GM12878 (cell line): ENCODE measurements around the gene ACTR10. TPM values are rescaled to one million over a fixed set of nuclear protein-coding genes. Genes with fewer than 3 reads are reported as not detected.

Experiments used
- ATAC-seq: fragments of 200-7000 bp; cut with Tn5 transposase; 3 replicates; pipeline ENCODE4 v1.9.1; 2020; ENCODE audit warnings: mild to moderate bottlenecking, moderate library complexity
- BruUV-seq: library from RNA; stranded (reverse); fragments of 400-500 nt; replicated peaks from 2 replicates; lab custom pipeline; 2021; lab: Mats Ljungman, UMichigan
- CTCF ChIA-PET: fragments of 300-600 bp; sonication (Branson Sonifier 250); formaldehyde crosslinking; extraction: SDS; loops from one replicate; lab custom pipeline; 2021; ENCODE audit warnings: inconsistent platforms; lab: Yijun Ruan, JAX
- POLR2A ChIA-PET: fragments of 350-600 bp; formaldehyde crosslinking; extraction: SDS; loops from one replicate; lab custom pipeline; 2021; ENCODE audit warnings: inconsistent platforms; lab: Charles Lee
- RAD21 ChIA-PET: fragments of 300-600 bp; sonication (Branson Sonifier 250); formaldehyde crosslinking; loops from one replicate; lab custom pipeline; 2023; ENCODE audit warnings: antibody characterized with exemption; ENCODE audit not compliant: unreplicated experiment; lab: Charles Lee
- SMC1A ChIA-PET: fragments of 300-600 bp; sonication (Branson Sonifier 250); formaldehyde crosslinking; loops from one replicate; lab custom pipeline; 2023; ENCODE audit not compliant: unreplicated experiment, uncharacterized antibody; lab: Charles Lee
- DNase-seq: peaks from one replicate; pipeline ENCODE4 v3.0.0-alpha.2; 2011; ENCODE audit warnings: low read depth, low spot score
- FAIRE-seq: peaks from 3 replicates; lab custom pipeline; 2011; peaks lifted over from hg19 to GRCh38; lab: Jason Lieb, UNC
- H2AFZ ChIP-seq: 2 replicates; pipeline ENCODE4 v1.6.0; 2011; ENCODE audit warnings: low read depth, low read length, control low read depth; ENCODE audit not compliant: control insufficient read depth
- H3K27ac ChIP-seq: 2 replicates; pipeline ENCODE4 v1.5.1; 2011; ENCODE audit warnings: control low read depth; ENCODE audit not compliant: control insufficient read depth, insufficient read depth
- H3K27me3 ChIP-seq, 2 experiments: replicated peaks in 1 of 2; 2 replicates each; pipeline versions ENCODE4 v1.6.0 to v1.6.1; 2011; ENCODE audit warnings: low read length in 1 of 2; ENCODE audit not compliant: control insufficient read depth in 2 of 2, insufficient read depth in 2 of 2
- H3K36me3 ChIP-seq, 2 experiments: 2 replicates each; pipeline ENCODE4 v1.5.1; 2011; ENCODE audit warnings: low read length in 1 of 2; ENCODE audit not compliant: control insufficient read depth in 2 of 2, insufficient read depth in 2 of 2
- H3K4me1 ChIP-seq: 2 replicates; pipeline ENCODE4 v1.6.1; 2011; ENCODE audit warnings: mild to moderate bottlenecking, low read length, moderate library complexity, mixed read lengths; ENCODE audit not compliant: control insufficient read depth, insufficient read depth
- H3K4me2 ChIP-seq: 2 replicates; pipeline ENCODE4 v1.6.0; 2011; ENCODE audit warnings: control low read depth; ENCODE audit not compliant: control insufficient read depth, insufficient read depth
- H3K4me3 ChIP-seq: fragments of 200-600 bp; sonication (generic); 2 replicates; pipeline ENCODE4 v1.5.1; 2016
- H3K79me2 ChIP-seq: 2 replicates; pipeline ENCODE4 v1.6.0; 2011; ENCODE audit warnings: low read length; ENCODE audit not compliant: control insufficient read depth, insufficient read depth
- H3K9ac ChIP-seq: 2 replicates; pipeline ENCODE4 v1.8.0; 2011; ENCODE audit warnings: low read length, control low read depth, mixed read lengths; ENCODE audit not compliant: control insufficient read depth, insufficient read depth
- H3K9me3 ChIP-seq: replicated peaks from 3 replicates; pipeline ENCODE4 v1.5.1; 2011; ENCODE audit warnings: mild to moderate bottlenecking, low read length; ENCODE audit not compliant: control insufficient read depth, insufficient read depth
- H4K20me1 ChIP-seq: 2 replicates; pipeline ENCODE4 v1.6.0; 2011; ENCODE audit not compliant: control insufficient read depth, insufficient read depth
- CBX5 ChIP-seq: sonication (generic); IDR thresholded peaks from 2 replicates; pipeline ENCODE4 v1.6.1; 2016; ENCODE audit warnings: low read depth, moderate library complexity, mild to moderate bottlenecking, inconsistent platforms
- ESRRA ChIP-seq: IDR thresholded peaks from 2 replicates; pipeline ENCODE4 v1.6.1; 2012; ENCODE audit warnings: mild to moderate bottlenecking, low read length, improper control_type of control experiment
- IRF4 ChIP-seq: IDR thresholded peaks from 2 replicates; pipeline ENCODE4 v1.6.1; 2011; ENCODE audit warnings: low read depth, low read length
- JUND ChIP-seq: IDR thresholded peaks from 2 replicates; pipeline ENCODE4 v1.6.1; 2012; ENCODE audit warnings: low read depth, mild to moderate bottlenecking, low read length, improper control_type of control experiment, moderate library complexity
- MTA3 ChIP-seq: IDR thresholded peaks from 2 replicates; pipeline ENCODE4 v1.6.1; 2012; ENCODE audit warnings: low read length, inconsistent platforms, borderline replicate concordance
- NR2C1 ChIP-seq: fragments of 450-650 bp; IDR thresholded peaks from 2 replicates; pipeline ENCODE4 v1.6.1; 2017; ENCODE audit warnings: antibody characterized with exemption, mild to moderate bottlenecking, moderate library complexity
- NR2F1 ChIP-seq: fragments of 450-650 bp; conservative IDR thresholded peaks from 2 replicates; pipeline ENCODE4 v1.6.1; 2017; ENCODE audit warnings: mild to moderate bottlenecking
- NRF1 ChIP-seq: conservative IDR thresholded peaks from 2 replicates; pipeline ENCODE4 v1.6.1; 2011; ENCODE audit warnings: mild to moderate bottlenecking, low read depth, low read length, improper control_type of control experiment
- POLR2AphosphoS5 ChIP-seq: IDR thresholded peaks from 2 replicates; pipeline ENCODE4 v1.6.1; 2011; ENCODE audit warnings: mild to moderate bottlenecking, low read length, inconsistent platforms
- RBBP5 ChIP-seq: fragments of 200-600 bp; sonication (generic); conservative IDR thresholded peaks from 2 replicates; pipeline ENCODE4 v1.6.1; 2016
- STAT3 ChIP-seq: IDR thresholded peaks from 2 replicates; pipeline ENCODE4 v1.6.1; 2011; ENCODE audit warnings: low read depth, low read length, improper control_type of control experiment
- USF2 ChIP-seq: IDR thresholded peaks from 2 replicates; pipeline ENCODE4 v1.6.1; 2011; ENCODE audit warnings: low read depth, low read length, improper control_type of control experiment, borderline replicate concordance
- WGBS: methylation state at CpG from one replicate; pipeline ENCODE4 v1.1.6; 2016; ENCODE audit warnings: low lambda C conversion rate; ENCODE audit not compliant: insufficient replicate concordance, insufficient coverage; ENCODE audit errors: missing lambda C conversion rate; 5-methylcytosine and 5-hydroxymethylcytosine counted together
- in situ Hi-C: fragments of 300-500 bp; cut with MboI; formaldehyde crosslinking; loops from 9 replicates; pipeline ENCODE4 v1.14.3; 2018; ENCODE audit warnings: mixed read lengths
- intact Hi-C: fragments of 100-400 bp; cut with micrococcal nuclease; formaldehyde crosslinking; loops from one replicate; pipeline ENCODE4 v1.14.2; 2022; ENCODE audit not compliant: unreplicated experiment
- polyA plus RNA-seq, 11 experiments: library from polyadenylated mRNA; depleted of rRNA in 4 of 11; unstranded in 6 of 11; stranded (reverse) in 5 of 11; fragments of >200 nt; fragmentation: Nextera tagmentation in 4 of 11; fragmentation: Illumina TruSeq in 1 of 11; extraction: Ambion mirVana in 4 of 11; extraction: Trizol in 1 of 11; gene quantifications; 1 replicate in 1 of 11; 2 replicates in 10 of 11; pipeline versions ENCODE4 v1.2.1 to v1.2.3, GENCODE V29; 2011 to 2016; ENCODE audit warnings: inconsistent platforms in 2 of 11, missing spikeins in 2 of 11, low read depth in 1 of 11
- total RNA-seq, 4 experiments: library from RNA; depleted of rRNA in 3 of 4; stranded (reverse); fragments of >200 nt in 3 of 4; fragmentation: Illumina TruSeq in 1 of 4; extraction: Trizol in 1 of 4; gene quantifications; 2 replicates each; pipeline versions ENCODE4 v1.2.1 to v1.2.3, GENCODE V29; 2013 to 2021
- TF ChIP-seq, protein P1 (sequence below), 3 experiments: IDR thresholded peaks in 2 of 3; conservative IDR thresholded peaks in 1 of 3; 2 replicates each; pipeline ENCODE4 v1.5.1; 2011; ENCODE audit warnings: low read depth in 3 of 3, low read length in 3 of 3, mild to moderate bottlenecking in 3 of 3, control low read depth in 2 of 3, moderate library complexity in 2 of 3, inconsistent platforms in 1 of 3, mixed read lengths in 1 of 3; ENCODE audit not compliant: control insufficient read depth in 2 of 3, insufficient read depth in 1 of 3; ENCODE audit errors: extremely low read depth in 1 of 3
- TF ChIP-seq, protein P2 (sequence below): IDR thresholded peaks from 2 replicates; pipeline ENCODE4 v1.6.1; 2012; ENCODE audit warnings: improper control_type of control experiment, low read depth, low read length; ENCODE audit not compliant: insufficient replicate concordance

Gene ACTR10
- total and polyA plus RNA-seq, 10 of the 15 experiments (the other 5 are each of a cell fraction or from before 2014, with no cell fraction given), result 26.0 to 74.3 (median 38.9) TPM

- intact Hi-C loops (no loop called here), in situ Hi-C loops (no loop called here)
- Histone ChIP-seq H3K4me2 (no peak overlapping the region), H4K20me1 (no peaks in the 10 kb centered on the region; the same call in 1 of the 2 replicates), H3K4me3 (no peak overlapping the region), H3K4me1 (peaks cover 4% of the 10 kb centered on the region), H3K9ac (no peak overlapping the region), H3K36me3 (peaks cover 0 to 16% of the 10 kb centered on the region in 2 experiments), H3K27me3 (no peaks in the 10 kb centered on the region), H2AFZ (no peak overlapping the region), H3K79me2 (peaks cover 44% of the 10 kb centered on the region), H3K9me3 (no peaks in the 10 kb centered on the region), H3K27ac (no peak overlapping the region)
- no TSS peak for BruUV-seq
- POLR2A ChIA-PET, result no interaction called here
- RAD21 ChIA-PET, result no interaction called here
- no peak for DNase-seq
- TF ChIP-seq, protein P1, sequence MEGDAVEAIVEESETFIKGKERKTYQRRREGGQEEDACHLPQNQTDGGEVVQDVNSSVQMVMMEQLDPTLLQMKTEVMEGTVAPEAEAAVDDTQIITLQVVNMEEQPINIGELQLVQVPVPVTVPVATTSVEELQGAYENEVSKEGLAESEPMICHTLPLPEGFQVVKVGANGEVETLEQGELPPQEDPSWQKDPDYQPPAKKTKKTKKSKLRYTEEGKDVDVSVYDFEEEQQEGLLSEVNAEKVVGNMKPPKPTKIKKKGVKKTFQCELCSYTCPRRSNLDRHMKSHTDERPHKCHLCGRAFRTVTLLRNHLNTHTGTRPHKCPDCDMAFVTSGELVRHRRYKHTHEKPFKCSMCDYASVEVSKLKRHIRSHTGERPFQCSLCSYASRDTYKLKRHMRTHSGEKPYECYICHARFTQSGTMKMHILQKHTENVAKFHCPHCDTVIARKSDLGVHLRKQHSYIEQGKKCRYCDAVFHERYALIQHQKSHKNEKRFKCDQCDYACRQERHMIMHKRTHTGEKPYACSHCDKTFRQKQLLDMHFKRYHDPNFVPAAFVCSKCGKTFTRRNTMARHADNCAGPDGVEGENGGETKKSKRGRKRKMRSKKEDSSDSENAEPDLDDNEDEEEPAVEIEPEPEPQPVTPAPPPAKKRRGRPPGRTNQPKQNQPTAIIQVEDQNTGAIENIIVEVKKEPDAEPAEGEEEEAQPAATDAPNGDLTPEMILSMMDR (IDR thresholded peaks at IDR 0.05 in 2 of 3, conservative IDR thresholded peaks at IDR 0.05 in 1 of 3; ENCODE audit: control insufficient read depth in 2 of 3, extremely low read depth in 1 of 3, insufficient read depth in 1 of 3, low read depth in 3 of 3, low read length in 3 of 3), result no peak
- TF ChIP-seq, protein P2, sequence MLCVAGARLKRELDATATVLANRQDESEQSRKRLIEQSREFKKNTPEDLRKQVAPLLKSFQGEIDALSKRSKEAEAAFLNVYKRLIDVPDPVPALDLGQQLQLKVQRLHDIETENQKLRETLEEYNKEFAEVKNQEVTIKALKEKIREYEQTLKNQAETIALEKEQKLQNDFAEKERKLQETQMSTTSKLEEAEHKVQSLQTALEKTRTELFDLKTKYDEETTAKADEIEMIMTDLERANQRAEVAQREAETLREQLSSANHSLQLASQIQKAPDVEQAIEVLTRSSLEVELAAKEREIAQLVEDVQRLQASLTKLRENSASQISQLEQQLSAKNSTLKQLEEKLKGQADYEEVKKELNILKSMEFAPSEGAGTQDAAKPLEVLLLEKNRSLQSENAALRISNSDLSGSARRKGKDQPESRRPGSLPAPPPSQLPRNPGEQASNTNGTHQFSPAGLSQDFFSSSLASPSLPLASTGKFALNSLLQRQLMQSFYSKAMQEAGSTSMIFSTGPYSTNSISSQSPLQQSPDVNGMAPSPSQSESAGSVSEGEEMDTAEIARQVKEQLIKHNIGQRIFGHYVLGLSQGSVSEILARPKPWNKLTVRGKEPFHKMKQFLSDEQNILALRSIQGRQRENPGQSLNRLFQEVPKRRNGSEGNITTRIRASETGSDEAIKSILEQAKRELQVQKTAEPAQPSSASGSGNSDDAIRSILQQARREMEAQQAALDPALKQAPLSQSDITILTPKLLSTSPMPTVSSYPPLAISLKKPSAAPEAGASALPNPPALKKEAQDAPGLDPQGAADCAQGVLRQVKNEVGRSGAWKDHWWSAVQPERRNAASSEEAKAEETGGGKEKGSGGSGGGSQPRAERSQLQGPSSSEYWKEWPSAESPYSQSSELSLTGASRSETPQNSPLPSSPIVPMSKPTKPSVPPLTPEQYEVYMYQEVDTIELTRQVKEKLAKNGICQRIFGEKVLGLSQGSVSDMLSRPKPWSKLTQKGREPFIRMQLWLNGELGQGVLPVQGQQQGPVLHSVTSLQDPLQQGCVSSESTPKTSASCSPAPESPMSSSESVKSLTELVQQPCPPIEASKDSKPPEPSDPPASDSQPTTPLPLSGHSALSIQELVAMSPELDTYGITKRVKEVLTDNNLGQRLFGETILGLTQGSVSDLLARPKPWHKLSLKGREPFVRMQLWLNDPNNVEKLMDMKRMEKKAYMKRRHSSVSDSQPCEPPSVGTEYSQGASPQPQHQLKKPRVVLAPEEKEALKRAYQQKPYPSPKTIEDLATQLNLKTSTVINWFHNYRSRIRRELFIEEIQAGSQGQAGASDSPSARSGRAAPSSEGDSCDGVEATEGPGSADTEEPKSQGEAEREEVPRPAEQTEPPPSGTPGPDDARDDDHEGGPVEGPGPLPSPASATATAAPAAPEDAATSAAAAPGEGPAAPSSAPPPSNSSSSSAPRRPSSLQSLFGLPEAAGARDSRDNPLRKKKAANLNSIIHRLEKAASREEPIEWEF, result no peak
- TF ChIP-seq ESRRA (no peak), NR2F1 (no peak), CBX5 (no peak), STAT3 (no peak), POLR2AphosphoS5 (no peak), IRF4 (no peak), NR2C1 (no peak), JUND (no peak), RBBP5 (no peak), MTA3 (no peak), USF2 (no peak), NRF1 (no peak)
- CTCF ChIA-PET, result no interaction called here
- FAIRE-seq, result no peak
- SMC1A ChIA-PET, result interaction anchor here (1.1 kb wide), 1 partner anchor 20 kb away, joined by 3 read pairs; no protein-coding TSS in a partner anchor
- no peak for ATAC-seq
- WGBS, result 97% methylated on average over 4 of the region's 4 CpGs
Observed at GRCh38 chr14:58285132-58285531, 85.2 kb downstream of the ACTR10 start.
